Measurements from ENCODE around the gene SLC22A8.
"Not testable (repeated sequence)": the region's sequence is repeated elsewhere in the genome, so short reads cannot be mapped to it uniquely, and the experiment has no call there.

Gene SLC22A8

GRCh38 chr11:62988276-62988675 lies 27.4 kb downstream of the SLC22A8 start:
- no peak for DNase-seq (ENCODE audit: low read depth in 2 of 2)

DNA sequence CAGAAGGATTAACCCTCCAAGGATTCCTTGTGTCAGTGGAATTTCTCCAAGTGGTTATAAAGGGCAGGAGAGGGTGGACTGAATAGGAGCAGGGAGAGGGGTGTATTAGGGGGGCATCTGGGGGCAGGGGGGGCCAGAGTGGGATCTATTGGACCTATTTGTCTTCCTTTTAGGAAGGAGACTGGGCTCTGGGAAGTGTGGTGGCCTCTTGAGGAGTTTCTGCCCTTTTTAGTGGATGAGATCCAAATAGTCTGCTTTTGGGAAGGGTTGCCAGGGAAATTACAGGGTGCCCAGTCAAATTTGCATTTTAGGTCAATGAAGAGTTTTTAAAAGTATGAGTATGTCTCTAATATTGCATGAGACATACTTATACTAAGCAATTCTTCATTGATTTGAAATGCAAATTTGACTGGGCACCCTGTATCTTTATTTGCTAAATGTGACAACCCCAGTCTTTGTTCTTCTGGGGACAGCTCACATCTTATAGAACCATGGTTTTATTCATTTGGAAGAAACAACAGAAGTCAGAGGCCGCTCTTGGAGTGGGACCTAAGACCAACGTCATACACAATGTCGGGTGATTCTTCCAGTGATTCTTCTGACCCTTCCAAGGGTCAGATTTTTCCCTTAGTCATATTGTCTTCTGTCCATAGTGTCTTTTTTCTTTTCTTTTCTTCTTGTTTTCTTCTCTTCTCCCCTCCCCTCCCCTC lies 30.4 kb downstream of the SLC22A8 start:
- DNase-seq (ENCODE audit: low read depth in 2 of 2): no peak

GRCh38 chr11:62984451-62984991 lies 31.1 kb downstream of the SLC22A8 start, which contains the start of gene SLC22A6:
Gene SLC22A6, minus strand, starts transcription at chr11:62984967. Its CDS starts 277 bp downstream, at chr11:62984690.
- DNase-seq (ENCODE audit: low read depth in 2 of 2): no peak

DNA sequence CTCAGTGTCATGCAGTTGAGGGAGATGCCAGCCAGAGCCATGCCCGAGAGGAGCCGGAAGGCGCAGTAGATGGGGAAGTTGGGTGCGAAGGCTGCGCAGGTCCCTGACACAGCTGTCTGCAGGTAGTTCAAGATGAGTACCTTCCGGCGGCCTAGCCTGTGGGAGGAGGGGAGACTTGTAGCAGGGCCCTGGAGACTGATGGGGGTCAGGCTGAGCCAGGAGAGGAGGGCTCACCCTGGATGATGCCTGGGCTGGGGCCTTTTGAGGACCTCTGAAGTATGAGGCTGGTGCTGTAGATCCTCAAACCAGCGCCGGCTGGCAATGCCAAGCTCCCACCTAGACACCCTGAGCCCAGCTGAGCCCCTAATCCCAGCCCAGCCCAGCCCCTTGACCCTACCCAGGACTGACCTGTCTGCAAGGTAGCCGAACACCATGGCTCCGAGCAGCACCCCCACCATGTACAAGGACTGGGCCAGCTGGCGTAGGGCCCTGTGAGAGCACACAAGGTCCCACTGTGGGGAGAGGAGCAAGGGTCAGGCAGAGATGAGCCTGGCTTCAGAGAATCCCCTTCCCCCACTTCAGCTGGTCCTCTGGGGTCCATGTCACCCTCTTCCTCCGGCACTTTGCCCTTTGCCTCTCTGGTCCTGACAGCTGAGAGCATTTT lies 32.0 kb downstream of the SLC22A8 start:
- no peak for DNase-seq (ENCODE audit: low read depth in 2 of 2)

DNA sequence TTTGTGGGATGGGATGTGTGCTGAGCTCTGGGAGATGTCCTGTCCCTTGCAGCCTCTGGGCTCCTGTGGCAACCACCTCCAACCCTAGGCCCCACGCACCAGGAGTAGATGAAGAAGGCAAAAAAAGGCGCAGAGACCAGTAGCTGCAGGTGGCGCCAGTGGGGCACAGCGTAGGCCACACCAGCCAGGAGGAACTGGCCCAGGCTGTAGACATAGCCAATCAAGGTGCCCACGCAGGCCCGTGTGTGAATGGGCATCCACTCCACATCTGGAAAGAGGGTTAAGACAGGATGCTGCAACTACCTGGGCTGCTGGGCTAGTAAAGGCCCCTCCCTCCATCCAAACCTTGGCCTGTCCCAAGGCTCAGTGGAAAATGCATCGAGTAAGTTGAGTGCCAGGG lies 33.9 kb downstream of the SLC22A8 start:
- DNase-seq (ENCODE audit: low read depth in 2 of 2): no peak

GRCh38 chr11:62980133-62980760 lies 35.4 kb downstream of the SLC22A8 start:
- DNase-seq (ENCODE audit: low read depth in 2 of 2): no peak

DNA sequence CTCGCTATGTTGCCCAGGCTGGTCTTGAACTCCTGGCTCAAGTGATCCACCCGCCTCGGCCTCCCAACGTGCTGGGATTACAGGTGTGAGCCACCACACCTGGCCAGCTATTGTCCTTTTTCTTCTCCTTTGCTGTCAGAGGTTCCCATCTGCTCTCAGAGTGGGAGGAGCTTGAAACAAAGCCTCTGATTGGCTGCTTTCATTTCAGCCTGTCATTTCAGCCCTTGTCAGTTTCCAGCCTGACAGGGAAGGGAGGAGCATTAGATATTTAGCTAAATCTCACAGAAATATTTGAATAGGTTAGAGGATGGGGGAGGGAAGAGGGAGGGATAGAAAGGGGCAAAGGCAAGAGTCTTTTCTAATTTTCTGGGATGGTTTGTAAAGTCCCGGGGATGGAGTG lies 39.5 kb downstream of the SLC22A8 start:
- DNase-seq (ENCODE audit: low read depth in 2 of 2): no peak

GRCh38 chr11:62974848-62975522 lies 40.7 kb downstream of the SLC22A8 start:
- no peak for DNase-seq (ENCODE audit: low read depth in 2 of 2)

- no peak for DNase-seq (ENCODE audit: low read depth in 2 of 2)
These were observed 50.1 kb downstream of the SLC22A8 start for GRCh38 chr11:62965574-62965973.

GRCh38 chr11:62962391-62962790 lies 53.2 kb downstream of the SLC22A8 start:
- DNase-seq (ENCODE audit: low read depth in 2 of 2): no peak

DNA sequence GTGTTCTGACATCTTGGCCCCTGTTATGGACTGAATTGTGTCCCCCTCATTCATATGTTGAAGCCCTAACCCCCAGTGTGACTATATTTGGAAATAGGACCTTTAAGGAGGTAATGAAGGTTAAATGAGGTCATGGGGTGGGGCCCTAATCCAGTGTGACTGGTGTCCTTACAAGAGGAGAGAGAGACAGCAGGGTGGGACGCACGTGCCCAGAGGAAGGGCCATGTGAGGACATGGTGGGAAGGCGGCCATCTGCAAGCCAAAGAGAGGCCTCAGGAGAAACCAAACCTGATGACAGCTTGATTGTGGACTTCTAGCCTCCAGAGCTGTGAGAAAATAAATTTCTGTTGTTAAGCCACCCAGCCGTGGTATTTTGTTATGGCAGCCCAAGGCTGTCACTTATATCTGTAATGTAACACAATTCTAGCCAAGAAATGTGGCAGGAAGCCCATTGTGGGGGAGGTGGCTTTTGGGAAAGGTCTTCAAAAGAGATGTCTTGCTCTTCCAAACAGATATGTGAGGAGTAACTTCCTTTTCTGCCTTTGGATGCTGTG lies 54.5 kb downstream of the SLC22A8 start:
- DNase-seq (ENCODE audit: low read depth in 2 of 2): no peak

GRCh38 chr11:62959422-62959980 lies 56.1 kb downstream of the SLC22A8 start:
- no peak for DNase-seq (ENCODE audit: low read depth in 2 of 2)

- DNase-seq (ENCODE audit: low read depth in 2 of 2): no peak
These were observed 56.9 kb downstream of the SLC22A8 start for GRCh38 chr11:62958547-62959421.

GRCh38 chr11:62957147-62957546 lies 58.5 kb downstream of the SLC22A8 start:
- no peak for DNase-seq (ENCODE audit: low read depth in 2 of 2)

- DNase-seq (ENCODE audit: low read depth in 2 of 2): no peak
These were observed 61.2 kb downstream of the SLC22A8 start for GRCh38 chr11:62954478-62954877.

- DNase-seq (ENCODE audit: low read depth in 2 of 2): no peak
These were observed 61.8 kb downstream of the SLC22A8 start for GRCh38 chr11:62953811-62954210.

DNA sequence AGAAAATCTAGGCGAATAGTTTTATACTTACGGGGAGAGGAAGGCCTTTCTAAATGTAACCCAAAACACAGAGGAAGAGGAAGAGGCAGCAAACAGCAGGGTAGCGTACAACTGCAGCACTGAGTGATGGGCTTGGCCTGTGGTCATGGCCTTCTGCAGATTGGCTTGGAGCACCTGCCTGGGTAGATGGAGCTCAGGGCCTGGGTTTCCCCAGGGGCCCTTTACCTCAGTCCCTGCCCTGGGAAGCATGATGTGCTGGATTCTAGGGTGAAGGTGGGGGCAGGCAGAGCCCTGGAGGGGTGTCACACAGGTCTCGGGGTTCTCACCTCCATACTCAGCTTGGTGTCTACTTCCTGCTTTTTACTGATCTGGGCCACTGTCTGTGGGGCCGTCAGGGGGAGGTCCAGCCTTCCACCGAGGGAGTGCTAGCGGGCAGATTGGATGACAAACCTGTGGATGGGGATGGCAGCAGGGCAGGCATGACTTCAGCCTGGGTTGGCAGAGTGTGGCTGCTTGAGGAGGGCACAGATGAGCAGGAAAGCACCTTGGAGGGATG lies 66.8 kb downstream of the SLC22A8 start:
- no peak for DNase-seq (ENCODE audit: low read depth in 2 of 2)

- DNase-seq (ENCODE audit: low read depth in 2 of 2): not testable (repeated sequence)
These were observed 70.1 kb downstream of the SLC22A8 start for GRCh38 chr11:62945538-62945937.

Data from activated CD4-positive, alpha-beta T cell treated with anti-CD3 and anti-CD28 coated beads for 24 hours (primary cell).